Measurements from ENCODE around the gene UBXN10. TPM values are rescaled to one million over a fixed set of nuclear protein-coding genes. Genes with fewer than 3 reads are reported as not detected.

Gene UBXN10
- total and polyA plus RNA-seq, 2 donors (not counting 3 experiments of a cell fraction or from before 2014, with no cell fraction given) = not detected

- ChIA-PET CTCF (no interaction called here), POLR2A (no interaction called here)
- no peak overlapping the region for H3K4me3 ChIP-seq (replicated peaks in 1 of 3; ENCODE audit: insufficient read depth in 1 of 3, low read depth in 1 of 3, low read length in 3 of 3)
- H2AFZ ChIP-seq (ENCODE audit: low read depth, low read length) = no peak overlapping the region
- no peaks in the 10 kb centered on the region for H3K4me1 ChIP-seq (ENCODE audit: control insufficient read depth, extremely low read depth, insufficient read depth, low read length)
- no peaks in the 10 kb centered on the region for H3K9me3 ChIP-seq (replicated peaks; ENCODE audit: control insufficient read depth, insufficient read depth, low read length)
- no peaks in the 10 kb centered on the region for H3K9me1 ChIP-seq (replicated peaks; ENCODE audit: control insufficient read depth, extremely low read depth, insufficient read depth, low read length)
- no peak overlapping the region for H3K9ac ChIP-seq (replicated peaks; ENCODE audit: extremely low read depth, insufficient read depth, low read length)
- H3K27ac ChIP-seq (ENCODE audit: insufficient read depth, low read depth, low read length) = no peak overlapping the region
- no peaks in the 10 kb centered on the region for H3K36me3 ChIP-seq (ENCODE audit: control insufficient read depth in 2 of 2, extremely low read depth in 1 of 2, insufficient read depth in 2 of 2, low read length in 2 of 2)
- intact Hi-C loops (cut with micrococcal nuclease) = no loop called here
- H3K27me3 ChIP-seq (ENCODE audit: control insufficient read depth in 2 of 2, insufficient read depth in 2 of 2, low read length in 2 of 2) = no peaks in the 10 kb centered on the region
- H3K4me2 ChIP-seq (ENCODE audit: insufficient read depth, low read length) = no peak overlapping the region
- dilution Hi-C loops (cut with MboI; ENCODE audit: extremely low pct_ligation_motif_present, low sequenced_read_pairs) = no loop called here
- DNase-seq (ENCODE audit: low read depth, low spot score) (no peak), FAIRE-seq (no peak)
- no peak for TF ChIP-seq GATA2 (IDR thresholded peaks at IDR 0.05; ENCODE audit: insufficient read depth, insufficient read length, low read depth, low read length)
- TF ChIP-seq MAX (IDR thresholded peaks at IDR 0.05; ENCODE audit: insufficient read depth, insufficient read length) = no peak
- TF ChIP-seq FOS (IDR thresholded peaks at IDR 0.05; ENCODE audit: borderline replicate concordance, insufficient read depth, low read length) = no peak
- no peak for TF ChIP-seq JUN (IDR thresholded peaks at IDR 0.05; ENCODE audit: borderline replicate concordance, insufficient read depth, insufficient read length, low read depth)
- TF ChIP-seq POLR2A (IDR thresholded peaks at IDR 0.05; ENCODE audit: low read depth, low read length) = no peak
- TF ChIP-seq POLR2AphosphoS5 (IDR thresholded peaks at IDR 0.05; ENCODE audit: insufficient read depth, low read depth, low read length) = no peak
- TF ChIP-seq EZH2 (IDR thresholded peaks at IDR 0.05; ENCODE audit: borderline replicate concordance, low read depth, low read length, severe bottlenecking) = no peak
- TF ChIP-seq CTCF (IDR thresholded peaks at IDR 0.05; ENCODE audit: extremely low read depth in 1 of 2, insufficient read depth in 1 of 2, low read depth in 1 of 2, low read length in 2 of 2) = no peak
- no peak for TF ChIP-seq MYC (IDR thresholded peaks at IDR 0.05; ENCODE audit: low read depth, low read length)
- no peaks in the 10 kb centered on the region for H3K79me2 ChIP-seq (ENCODE audit: control insufficient read depth, insufficient read depth, low read length)
- BruUV-seq (replicated peaks) = no TSS peak
- H4K20me1 ChIP-seq (replicated peaks; ENCODE audit: control insufficient read depth, extremely low read depth, insufficient read depth, low read length) = no peaks in the 10 kb centered on the region
These were observed 45.9 kb upstream of the UBXN10 start for GRCh38 chr1:20139776-20140612.

Measured in endothelial cell of umbilical vein (primary cell).